Esophagus (tissue), 2 donors: ENCODE data around the gene RALGAPB. TPM values are rescaled to one million over a fixed set of nuclear protein-coding genes. Genes with fewer than 3 reads are reported as not detected.
"Not testable (repeated sequence)": the region's sequence is repeated elsewhere in the genome, so short reads cannot be mapped to it uniquely, and the experiment has no call there.

Experiments used
- H3K27ac ChIP-seq, 2 donors: one replicate each; pipeline ENCODE4 v1.5.1; 2013; ENCODE audit warnings: low read depth in 2 of 2, mild to moderate bottlenecking in 2 of 2, inconsistent platforms in 1 of 2, low read length in 1 of 2, moderate library complexity in 1 of 2
- H3K27me3 ChIP-seq, 2 donors: one replicate each; pipeline ENCODE4 v1.6.1; 2013; ENCODE audit warnings: low read length in 2 of 2, control low read depth in 1 of 2, mild to moderate bottlenecking in 1 of 2; ENCODE audit not compliant: insufficient read depth in 2 of 2, control insufficient read depth in 1 of 2
- H3K36me3 ChIP-seq, 2 donors: one replicate each; pipeline ENCODE4 v1.6.1; 2013; ENCODE audit warnings: low read length in 1 of 2; ENCODE audit not compliant: control insufficient read depth in 2 of 2, insufficient read depth in 2 of 2
- H3K4me1 ChIP-seq, 2 donors: one replicate each; pipeline ENCODE4 v1.6.1; 2013; ENCODE audit warnings: low read length in 1 of 2; ENCODE audit not compliant: control insufficient read depth in 2 of 2, insufficient read depth in 2 of 2
- H3K4me3 ChIP-seq, 2 donors: one replicate each; pipeline ENCODE4 v1.5.1; 2013; ENCODE audit warnings: low read length in 2 of 2, mild to moderate bottlenecking in 2 of 2, low read depth in 1 of 2, moderate library complexity in 1 of 2
- H3K9me3 ChIP-seq, 2 donors: one replicate each; pipeline ENCODE4 v1.6.1; 2013; ENCODE audit warnings: mild to moderate bottlenecking in 2 of 2, low read depth in 1 of 2, low read length in 1 of 2, moderate library complexity in 1 of 2; ENCODE audit not compliant: control insufficient read depth in 2 of 2, insufficient read depth in 1 of 2
- WGBS, 2 donors: extraction: QIAGEN DNeasy Blood & Tissue Kit; methylation state at CpG; one replicate each; pipeline ENCODE4 v1.1.7; 2013; 5-methylcytosine and 5-hydroxymethylcytosine counted together
- polyA plus RNA-seq, 2 donors: library from polyadenylated mRNA; stranded (reverse); fragments of 200-250 nt; gene quantifications; one replicate each; pipeline ENCODE4 v1.2.3, GENCODE V29; 2013
- donor health status: healthy with polysubstance abuse.
- donor health status: Bipolar disorder and iron deficiency.

Gene RALGAPB
- polyA plus RNA-seq, 2 donors: 9.6 to 10.3 TPM

GRCh38 chr20:38432870-38433269, 39.8 kb upstream of the RALGAPB start:
- H3K27me3 ChIP-seq, H3K4me3 ChIP-seq, H3K9me3 ChIP-seq, H3K27ac ChIP-seq: not testable (repeated sequence)
- H3K4me1 ChIP-seq: peaks cover 4 to 18% of the 10 kb centered on the region in 2 donors
- H3K36me3 ChIP-seq: peaks cover 29 to 47% of the 10 kb centered on the region in 2 donors
- WGBS, 2 donors: 89 to 90% methylated on average over 5 of the region's 5 CpGs

- no peak overlapping the region for H3K27ac ChIP-seq
- no peaks in the 10 kb centered on the region for H3K27me3 ChIP-seq
- H3K9me3 ChIP-seq: peaks cover 0 to 3% of the 10 kb centered on the region in 2 donors
- peak overlapping the region; percentile 74 to 82 for H3K4me3 ChIP-seq
- H3K4me1 ChIP-seq: peaks cover 4 to 18% of the 10 kb centered on the region in 2 donors
- 86 to 89% methylated on average over 9 of the region's 9 CpGs for WGBS, 2 donors
- peaks cover 23 to 42% of the 10 kb centered on the region in 2 donors for H3K36me3 ChIP-seq
These were observed 39.2 kb upstream of the RALGAPB start for GRCh38 chr20:38433304-38433972.

- Histone ChIP-seq H3K36me3 (peaks cover 15 to 33% of the 10 kb centered on the region in 2 donors), H3K27ac (peak overlapping the region; percentile 76 to 88), H3K27me3 (no peaks in the 10 kb centered on the region), H3K9me3 (peaks cover 0 to 3% of the 10 kb centered on the region in 2 donors), H3K4me3 (peak overlapping the region; percentile 74 to 82), H3K4me1 (peaks cover 4 to 18% of the 10 kb centered on the region in 2 donors)
- 4% methylated on average over 16 of the region's 16 CpGs for WGBS, 2 donors
These were observed 38.3 kb upstream of the RALGAPB start for GRCh38 chr20:38434301-38434741.

DNA sequence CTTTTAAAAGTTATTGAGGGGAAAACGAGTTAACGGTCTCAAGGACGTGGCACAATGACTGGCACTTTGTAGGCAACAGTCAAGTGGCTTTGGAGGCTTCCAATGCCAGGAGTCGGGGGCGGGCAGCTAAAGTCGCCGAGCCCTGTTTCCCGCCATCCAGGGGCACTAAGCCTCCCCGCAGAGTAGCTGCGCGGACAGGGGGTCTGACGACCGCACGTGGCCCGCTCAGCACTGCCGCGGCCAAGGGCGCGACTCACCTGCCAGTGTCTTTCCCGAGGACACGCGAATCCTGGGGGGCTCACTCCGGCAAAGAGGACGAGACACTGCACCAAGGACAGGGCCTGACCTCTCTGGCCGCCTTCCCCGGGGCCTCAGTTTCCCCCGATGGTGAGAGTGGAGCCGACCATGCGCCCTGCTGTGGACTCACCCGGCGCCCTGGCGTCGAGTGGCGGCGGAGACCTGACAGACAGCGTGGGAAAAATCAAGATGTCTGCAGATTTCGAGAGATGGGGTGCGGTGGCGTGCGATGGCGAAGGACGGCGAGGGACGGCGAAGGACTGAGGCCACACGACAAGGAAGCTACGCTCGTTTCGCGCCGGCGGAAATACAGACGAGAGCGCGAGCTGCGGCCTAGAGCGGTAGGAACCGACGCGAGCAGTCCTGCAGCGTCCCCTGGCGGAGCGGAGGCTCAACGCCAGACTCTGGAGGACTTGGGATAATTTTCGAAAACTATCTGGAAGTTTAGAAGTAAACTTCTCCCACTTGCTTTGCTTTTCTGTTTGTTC, 37.7 kb upstream of the RALGAPB start, which contains the start of gene SNHG17:
Gene SNHG17, minus strand, starts transcription at position 559 of the 785 bp plus-strand sequence.
- 1% methylated on average over 65 of the region's 65 CpGs for WGBS, 2 donors

DNA sequence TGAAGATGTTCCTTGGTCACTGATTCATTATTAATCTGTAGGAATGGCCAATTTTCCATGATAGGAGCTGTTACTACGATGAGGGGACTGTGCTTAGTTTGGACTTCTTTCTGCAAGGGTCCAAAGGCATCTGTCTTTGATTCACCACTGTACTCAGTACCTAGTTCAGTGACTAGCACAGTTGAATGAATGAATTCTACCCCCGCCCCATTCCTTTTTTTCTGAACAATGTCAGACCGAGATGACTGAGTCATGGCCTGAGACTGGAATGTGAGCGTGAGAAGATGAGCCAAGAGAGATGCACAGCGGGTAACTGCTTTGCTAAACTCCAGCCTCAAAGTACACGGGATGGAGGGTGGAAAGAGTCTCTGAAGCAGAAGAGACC, 37.1 kb upstream of the RALGAPB start:
- H3K36me3 ChIP-seq: peaks cover 10 to 25% of the 10 kb centered on the region in 2 donors
- no peaks in the 10 kb centered on the region for H3K27me3 ChIP-seq
- 61% methylated on average over 6 of the region's 6 CpGs for WGBS, 2 donors
- peaks cover 4 to 18% of the 10 kb centered on the region in 2 donors for H3K4me1 ChIP-seq
- peaks cover 0 to 3% of the 10 kb centered on the region in 2 donors for H3K9me3 ChIP-seq
- H3K27ac ChIP-seq: no peak overlapping the region
- H3K4me3 ChIP-seq: no peak overlapping the region

More for the DNA sequence above, 37.7 kb upstream of the RALGAPB start, which contains the start of gene SNHG17:
- Histone ChIP-seq H3K27me3 (no peaks in the 10 kb centered on the region), H3K4me3 (peak within 1 kb of the TSS; percentile 74 to 82), H3K4me1 (peaks cover 4 to 18% of the 10 kb centered on the region in 2 donors), H3K9me3 (peaks cover 0 to 3% of the 10 kb centered on the region in 2 donors), H3K36me3 (peaks cover 11 to 26% of the 10 kb centered on the region in 2 donors), H3K27ac (peak within 1 kb of the TSS; percentile 76 to 88)

GRCh38 chr20:38437796-38438195, 34.8 kb upstream of the RALGAPB start:
- Histone ChIP-seq H3K4me1 (peaks cover 4 to 8% of the 10 kb centered on the region in 2 donors), H3K36me3 (peaks cover 0 to 4% of the 10 kb centered on the region in 2 donors), H3K9me3 (no peaks in the 10 kb centered on the region), H3K4me3 (no peak overlapping the region), H3K27me3 (no peaks in the 10 kb centered on the region), H3K27ac (no peak overlapping the region)
- 84 to 86% methylated on average over 6 of the region's 6 CpGs for WGBS, 2 donors

DNA sequence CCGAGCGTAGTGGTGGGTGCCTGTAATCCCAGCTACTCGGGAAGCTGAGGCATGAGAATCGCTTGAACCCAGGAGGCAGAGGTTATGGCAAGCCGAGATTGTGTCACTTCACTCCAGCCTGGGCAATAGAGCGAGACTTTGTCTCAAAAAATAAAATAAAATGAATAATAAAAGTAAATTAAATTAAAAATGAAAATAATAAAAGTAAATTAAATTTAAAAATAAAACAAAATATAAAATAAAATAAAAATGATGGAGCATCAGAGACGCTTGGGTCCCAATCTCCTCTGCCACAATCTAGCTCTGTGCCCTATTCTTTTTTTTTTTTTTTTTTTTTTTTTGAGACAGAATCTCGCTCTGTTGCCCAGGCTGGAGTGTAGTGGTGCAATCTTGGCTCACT, 31.5 kb upstream of the RALGAPB start:
- not testable (repeated sequence) for H3K9me3 ChIP-seq, H3K27me3 ChIP-seq, H3K36me3 ChIP-seq, H3K4me3 ChIP-seq, H3K4me1 ChIP-seq, H3K27ac ChIP-seq
- 93 to 95% methylated on average over 7 to 8 of the region's 8 CpGs for WGBS, 2 donors

GRCh38 chr20:38441916-38442315, 30.7 kb upstream of the RALGAPB start:
- no peak overlapping the region for H3K4me3 ChIP-seq
- H3K36me3 ChIP-seq: no peaks in the 10 kb centered on the region
- WGBS, 2 donors: 66 to 72% methylated on average over 9 of the region's 9 CpGs
- no peaks in the 10 kb centered on the region for H3K4me1 ChIP-seq
- no peak overlapping the region for H3K27ac ChIP-seq
- H3K27me3 ChIP-seq: no peaks in the 10 kb centered on the region
- H3K9me3 ChIP-seq: no peaks in the 10 kb centered on the region

GRCh38 chr20:38445381-38445796, 27.3 kb upstream of the RALGAPB start:
- 76 to 85% methylated on average over 3 of the region's 3 CpGs for WGBS, 2 donors

More at GRCh38 chr20:38445381-38445796, 27.3 kb upstream of the RALGAPB start:
- Histone ChIP-seq H3K9me3 (no peaks in the 10 kb centered on the region), H3K27ac (no peak overlapping the region), H3K4me1 (peaks cover 4 to 6% of the 10 kb centered on the region in 2 donors), H3K4me3 (no peak overlapping the region), H3K36me3 (peaks cover 4 to 6% of the 10 kb centered on the region in 2 donors), H3K27me3 (no peaks in the 10 kb centered on the region)
